Vagina (tissue), 2 donors: ENCODE results near the gene NUTM2D. TPM values are rescaled to one million over a fixed set of nuclear protein-coding genes. Genes with fewer than 3 reads are reported as not detected.
A peak's percentile ranks its signal among the peaks of the same experiment; 100 is the strongest.
"Not testable (repeated sequence)": the region's sequence is repeated elsewhere in the genome, so short reads cannot be mapped to it uniquely, and the experiment has no call there.

Experiments used
- DNase-seq, 2 donors: peaks; one replicate each; pipeline ENCODE4 v3.0.0-alpha.2; 2017; ENCODE audit errors: extremely low spot score in 2 of 2
- H3K27ac ChIP-seq: fragments of 200-600 bp; sonication (generic); one replicate; pipeline ENCODE4 v1.5.1; 2019
- H3K27me3 ChIP-seq: fragments of 200-600 bp; sonication (generic); one replicate; pipeline ENCODE4 v1.5.1; 2019
- H3K36me3 ChIP-seq, 2 donors: fragments of 200-600 bp; sonication (generic); one replicate each; pipeline ENCODE4 v1.5.1; 2017 to 2019
- H3K4me1 ChIP-seq: fragments of 200-600 bp; sonication (generic); one replicate; pipeline ENCODE4 v1.5.1; 2019
- H3K4me3 ChIP-seq, 2 donors: fragments of 200-600 bp; sonication (generic); 1 replicate in 1 of 2; 2 replicates in 1 of 2; pipeline ENCODE4 v1.5.1; 2016 to 2019
- H3K9me3 ChIP-seq: fragments of 200-600 bp; sonication (generic); one replicate; pipeline ENCODE4 v1.5.1; 2019
- intact Hi-C: fragments of 100-400 bp; cut with DNase I; formaldehyde crosslinking; loops from one replicate; pipeline ENCODE4 v1.15.1; 2023
- total RNA-seq: library from RNA; depleted of rRNA; stranded (reverse); fragments of >200 nt; gene quantifications from one replicate; pipeline ENCODE4 v1.2.3, GENCODE V29; 2016

The NUTM2D gene
- 3.7 TPM for total RNA-seq

- DNase-seq, H3K4me1 ChIP-seq, H3K27me3 ChIP-seq, intact Hi-C loops, H3K36me3 ChIP-seq, H3K9me3 ChIP-seq, H3K27ac ChIP-seq, H3K4me3 ChIP-seq: not testable (repeated sequence)
Measured at GRCh38 chr10:87357444-87357843, at the start of gene NUTM2D. TSS of gene NUTM2D (plus strand) at chr10:87357744. CDS start at chr10:87358266, 522 bp downstream.

GRCh38 chr10:87308702-87309101 lies 48.8 kb upstream of the NUTM2D start:
- H3K4me3 ChIP-seq, H3K9me3 ChIP-seq, H3K4me1 ChIP-seq, H3K36me3 ChIP-seq, H3K27ac ChIP-seq, DNase-seq, intact Hi-C loops, H3K27me3 ChIP-seq: not testable (repeated sequence)

DNA sequence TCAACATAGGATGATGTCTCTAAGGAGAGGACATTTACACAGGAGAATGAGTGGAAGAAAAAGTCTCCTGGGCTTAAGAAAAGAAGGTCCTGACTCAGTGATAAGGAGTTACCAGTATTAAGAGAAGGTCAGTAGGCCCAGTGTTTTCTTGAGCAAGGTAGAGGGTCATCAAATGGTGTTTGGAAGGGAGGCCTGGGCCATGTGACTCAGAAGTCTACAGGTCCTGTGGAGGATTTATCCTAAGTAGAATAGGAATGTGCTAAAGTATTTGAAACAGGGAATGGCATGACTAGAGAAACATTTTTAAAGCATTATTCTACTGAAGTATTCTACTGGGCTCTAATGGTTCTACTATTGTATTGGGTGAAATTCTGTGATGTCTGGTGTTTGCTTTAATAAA lies 47.9 kb upstream of the NUTM2D start:
- H3K4me1 ChIP-seq, H3K36me3 ChIP-seq, intact Hi-C loops, H3K4me3 ChIP-seq, H3K27me3 ChIP-seq, H3K27ac ChIP-seq, H3K9me3 ChIP-seq, DNase-seq: not testable (repeated sequence)

GRCh38 chr10:87311521-87311920 lies 46.0 kb upstream of the NUTM2D start:
- H3K4me1 ChIP-seq, H3K36me3 ChIP-seq, H3K9me3 ChIP-seq, H3K27ac ChIP-seq, H3K27me3 ChIP-seq, DNase-seq, H3K4me3 ChIP-seq, intact Hi-C loops: not testable (repeated sequence)

DNA sequence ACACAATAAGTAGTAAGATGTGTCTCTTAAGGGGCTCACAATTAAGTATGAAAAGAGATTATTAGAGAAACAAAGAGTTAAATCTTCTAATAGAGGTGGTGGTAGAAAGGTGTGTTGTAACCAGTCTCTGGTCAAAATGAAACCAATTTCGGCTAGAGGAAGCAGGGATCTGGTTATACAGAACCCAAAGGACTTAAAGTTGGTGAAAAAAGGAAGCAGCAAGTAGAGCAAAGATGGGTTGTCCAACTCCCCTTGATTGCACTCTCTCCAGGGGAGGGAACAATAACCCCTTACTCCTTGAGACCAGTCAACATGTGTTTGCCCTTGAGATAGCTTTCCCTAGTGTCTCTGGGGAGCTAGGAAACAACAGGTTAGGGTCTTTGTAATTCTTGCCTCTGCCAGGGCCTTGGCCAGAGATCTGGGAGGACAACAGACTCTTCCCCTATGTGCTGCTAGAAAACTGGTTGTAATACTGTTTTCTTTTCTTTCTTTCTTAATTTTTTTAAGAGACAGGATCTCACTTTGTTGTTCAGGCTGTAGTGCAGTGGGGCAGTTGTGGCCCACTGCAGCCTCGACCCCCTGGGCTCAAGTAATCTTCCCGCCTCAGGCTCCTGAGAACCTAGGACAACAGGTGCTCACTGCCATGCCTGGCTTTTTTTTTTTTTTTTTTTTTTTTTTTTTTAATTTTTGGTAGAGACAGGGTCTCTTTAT lies 43.7 kb upstream of the NUTM2D start:
- H3K27ac ChIP-seq, H3K36me3 ChIP-seq, H3K4me1 ChIP-seq, H3K27me3 ChIP-seq, H3K4me3 ChIP-seq, H3K9me3 ChIP-seq, DNase-seq, intact Hi-C loops: not testable (repeated sequence)

- intact Hi-C loops, H3K4me3 ChIP-seq, H3K36me3 ChIP-seq, H3K27me3 ChIP-seq, H3K4me1 ChIP-seq, DNase-seq, H3K27ac ChIP-seq, H3K9me3 ChIP-seq: not testable (repeated sequence)
Measured at GRCh38 chr10:87314360-87314973, 43.1 kb upstream of the NUTM2D start.

DNA sequence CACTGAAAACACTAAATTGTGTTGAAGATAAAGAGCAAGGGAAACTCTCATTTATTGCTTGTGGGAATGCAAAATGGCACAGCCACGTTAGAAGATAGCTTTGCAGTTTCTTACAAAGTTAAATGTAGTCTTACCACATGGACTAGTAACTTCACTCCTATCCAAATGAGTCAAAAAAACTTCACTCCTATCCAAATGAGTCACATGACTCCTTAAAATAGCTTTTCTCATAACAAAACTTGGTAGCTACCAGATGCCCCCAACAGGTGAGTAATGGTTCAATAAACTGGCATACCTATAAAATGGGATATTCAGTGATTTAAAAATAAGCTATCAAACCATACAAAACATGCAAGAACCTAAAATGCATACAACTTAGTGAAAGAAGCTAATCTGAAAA lies 36.0 kb upstream of the NUTM2D start:
- H3K9me3 ChIP-seq, intact Hi-C loops, H3K4me3 ChIP-seq, H3K27ac ChIP-seq, H3K27me3 ChIP-seq, H3K36me3 ChIP-seq, DNase-seq, H3K4me1 ChIP-seq: not testable (repeated sequence)

- H3K27ac ChIP-seq, H3K9me3 ChIP-seq, H3K4me1 ChIP-seq, intact Hi-C loops, DNase-seq, H3K4me3 ChIP-seq, H3K36me3 ChIP-seq, H3K27me3 ChIP-seq: not testable (repeated sequence)
Measured at GRCh38 chr10:87324559-87324958, 33.0 kb upstream of the NUTM2D start.

DNA sequence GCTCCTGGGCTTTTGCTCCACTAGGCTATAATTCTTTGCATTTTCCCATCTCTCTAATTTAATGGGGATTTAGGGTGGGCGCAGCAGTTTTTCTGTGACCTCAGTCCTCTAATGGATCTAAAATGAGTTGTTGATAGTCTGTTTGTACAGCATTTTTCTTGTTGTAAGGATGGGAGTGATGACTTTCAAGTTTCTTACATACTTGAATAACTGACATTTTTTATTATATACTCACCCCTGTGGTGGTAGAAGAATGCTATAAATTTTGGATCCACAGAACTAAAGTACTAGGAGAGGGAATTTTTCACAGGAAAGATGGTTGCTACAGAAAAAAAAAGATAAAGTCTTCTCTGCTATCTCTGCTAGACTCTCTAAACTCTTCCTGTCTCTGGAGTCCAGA lies 29.6 kb upstream of the NUTM2D start:
- H3K9me3 ChIP-seq, H3K4me1 ChIP-seq, intact Hi-C loops, H3K27me3 ChIP-seq, H3K36me3 ChIP-seq, H3K4me3 ChIP-seq, H3K27ac ChIP-seq, DNase-seq: not testable (repeated sequence)

DNA sequence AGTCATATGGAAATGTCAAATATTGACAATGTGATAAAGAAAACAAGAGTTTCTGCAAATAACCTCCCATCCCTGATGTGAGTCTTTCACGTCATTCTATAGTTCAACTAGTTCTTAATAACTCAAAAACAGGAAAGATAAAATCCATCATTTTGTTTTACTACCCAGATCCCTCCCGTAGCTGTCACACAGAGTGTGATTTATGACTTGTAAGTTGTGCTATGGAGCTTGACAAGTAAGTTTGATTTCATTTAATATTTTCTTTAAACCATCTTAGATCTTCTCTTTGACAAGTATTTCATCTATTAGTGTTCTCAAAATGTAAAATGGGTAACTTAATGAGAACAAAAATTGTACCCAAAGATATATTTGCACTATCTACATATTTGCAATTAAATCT lies 28.4 kb upstream of the NUTM2D start:
- intact Hi-C loops, H3K9me3 ChIP-seq, H3K4me1 ChIP-seq, H3K27ac ChIP-seq, H3K27me3 ChIP-seq, H3K36me3 ChIP-seq, H3K4me3 ChIP-seq, DNase-seq: not testable (repeated sequence)

DNA sequence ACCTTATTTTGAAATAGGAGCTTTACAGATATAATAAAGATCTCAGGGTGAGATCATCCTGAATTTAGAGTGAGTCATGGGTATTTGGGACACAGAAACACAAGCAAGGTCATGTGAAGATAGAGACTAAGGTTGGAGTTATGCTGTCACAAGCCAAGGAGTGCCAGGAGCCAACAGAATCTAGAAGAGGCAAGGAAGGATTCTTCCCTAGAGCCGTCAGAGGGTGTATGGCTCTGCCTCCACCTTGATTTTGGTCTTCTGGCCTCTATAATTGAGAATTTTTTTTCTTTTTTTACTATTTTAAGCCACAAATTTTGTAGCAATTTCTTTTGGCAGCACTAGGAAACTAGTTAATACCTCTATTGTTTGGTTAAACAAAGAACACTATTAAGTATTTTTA lies 24.9 kb upstream of the NUTM2D start:
- H3K27me3 ChIP-seq, H3K4me3 ChIP-seq, H3K9me3 ChIP-seq, H3K36me3 ChIP-seq, H3K27ac ChIP-seq, H3K4me1 ChIP-seq, DNase-seq, intact Hi-C loops: not testable (repeated sequence)

DNA sequence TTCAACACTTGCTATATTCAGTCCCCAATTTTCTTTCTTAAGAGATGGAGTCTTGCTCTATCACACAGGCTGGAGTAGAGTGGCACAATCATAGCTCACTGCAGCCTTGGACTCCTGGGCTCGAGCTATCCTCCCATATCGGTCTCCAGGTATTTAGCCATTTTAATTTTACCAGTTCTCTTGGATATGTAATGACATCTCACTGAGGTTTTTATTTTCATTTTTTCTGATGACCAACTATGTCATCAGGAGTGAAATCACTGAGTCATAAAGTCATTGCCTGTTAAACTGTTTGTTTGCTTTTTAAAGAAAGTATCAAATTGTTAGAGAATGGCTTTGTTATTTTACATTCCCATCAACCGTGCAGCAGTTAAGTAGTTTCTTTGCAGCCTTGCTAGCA lies 17.1 kb upstream of the NUTM2D start:
- intact Hi-C loops, DNase-seq, H3K27me3 ChIP-seq, H3K9me3 ChIP-seq, H3K4me3 ChIP-seq, H3K36me3 ChIP-seq, H3K27ac ChIP-seq, H3K4me1 ChIP-seq: not testable (repeated sequence)

- H3K27me3 ChIP-seq, intact Hi-C loops, H3K36me3 ChIP-seq, DNase-seq, H3K4me1 ChIP-seq, H3K9me3 ChIP-seq: not testable (repeated sequence)
- Histone ChIP-seq H3K4me3 (peak overlapping the region; percentile 49 to 51), H3K27ac (peak overlapping the region; percentile 79)
Measured at GRCh38 chr10:87341546-87342142, 15.9 kb upstream of the NUTM2D start.
